Measurements from ENCODE around the gene KBTBD6.
A peak's percentile ranks its signal among the peaks of the same experiment; 100 is the strongest.
"Not testable (repeated sequence)": the region's sequence is repeated elsewhere in the genome, so short reads cannot be mapped to it uniquely, and the experiment has no call there.

Gene KBTBD6, protein sequence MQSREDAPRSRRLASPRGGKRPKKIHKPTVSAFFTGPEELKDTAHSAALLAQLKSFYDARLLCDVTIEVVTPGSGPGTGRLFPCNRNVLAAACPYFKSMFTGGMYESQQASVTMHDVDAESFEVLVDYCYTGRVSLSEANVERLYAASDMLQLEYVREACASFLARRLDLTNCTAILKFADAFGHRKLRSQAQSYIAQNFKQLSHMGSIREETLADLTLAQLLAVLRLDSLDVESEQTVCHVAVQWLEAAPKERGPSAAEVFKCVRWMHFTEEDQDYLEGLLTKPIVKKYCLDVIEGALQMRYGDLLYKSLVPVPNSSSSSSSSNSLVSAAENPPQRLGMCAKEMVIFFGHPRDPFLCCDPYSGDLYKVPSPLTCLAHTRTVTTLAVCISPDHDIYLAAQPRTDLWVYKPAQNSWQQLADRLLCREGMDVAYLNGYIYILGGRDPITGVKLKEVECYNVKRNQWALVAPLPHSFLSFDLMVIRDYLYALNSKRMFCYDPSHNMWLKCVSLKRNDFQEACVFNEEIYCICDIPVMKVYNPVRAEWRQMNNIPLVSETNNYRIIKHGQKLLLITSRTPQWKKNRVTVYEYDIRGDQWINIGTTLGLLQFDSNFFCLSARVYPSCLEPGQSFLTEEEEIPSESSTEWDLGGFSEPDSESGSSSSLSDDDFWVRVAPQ

DNA sequence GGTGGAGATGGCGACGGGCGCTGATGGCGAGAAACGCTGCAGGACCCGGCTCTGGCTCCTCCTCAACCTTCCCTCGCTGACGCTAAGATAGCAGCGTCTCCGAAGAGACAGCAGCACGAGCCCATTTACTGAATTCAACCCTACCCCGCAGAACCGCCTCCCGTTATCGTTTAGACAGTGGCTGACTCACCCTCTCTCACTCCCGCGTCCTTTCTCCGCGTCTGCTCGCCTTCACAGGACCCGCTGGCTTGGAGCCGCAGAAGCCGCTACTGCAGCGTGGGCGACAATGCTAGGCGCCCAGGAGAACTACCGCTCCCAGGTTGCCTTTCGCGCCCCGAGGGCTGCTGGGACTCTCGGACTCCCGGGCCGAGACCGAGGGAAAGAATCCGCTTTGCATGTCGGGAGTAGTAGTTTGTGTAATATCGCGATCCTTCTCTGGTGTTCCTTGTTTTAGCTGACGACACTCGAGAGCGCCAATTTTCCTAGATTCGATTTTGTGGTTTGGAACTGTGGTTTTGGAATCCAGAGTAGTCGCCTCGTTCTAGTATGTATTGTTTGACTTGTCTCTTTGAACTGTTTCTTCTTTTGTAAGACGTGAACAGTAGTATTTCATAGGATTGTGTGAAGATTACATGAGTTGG lies at the start of gene KBTBD6:
KBTBD6 (minus strand) TSS at position 291 of the 641 bp plus-strand sequence. CDS start 291 bp downstream, outside the sequence.
- peak; percentile 93 for DNase-seq (ENCODE audit: low spot score)

DNA sequence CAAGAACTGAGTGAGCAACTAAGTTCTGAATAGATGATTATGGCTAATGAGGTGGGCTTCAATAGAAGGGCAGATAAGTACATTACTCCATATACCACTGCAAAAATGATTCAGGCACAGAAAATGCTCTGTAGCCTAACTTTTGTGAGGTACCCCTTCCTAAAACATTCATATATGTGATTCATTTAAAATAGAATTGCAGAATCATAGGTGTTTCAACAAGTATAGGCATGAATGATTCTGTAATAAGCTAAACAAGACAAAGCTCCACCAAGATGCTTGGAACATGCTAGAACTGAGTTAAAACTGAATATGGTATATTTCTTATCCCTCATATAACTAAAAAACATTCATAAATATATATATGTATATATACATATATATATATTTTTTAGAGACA lies 49.6 kb upstream of the KBTBD6 start:
- no peak for DNase-seq (ENCODE audit: low spot score)

DNA sequence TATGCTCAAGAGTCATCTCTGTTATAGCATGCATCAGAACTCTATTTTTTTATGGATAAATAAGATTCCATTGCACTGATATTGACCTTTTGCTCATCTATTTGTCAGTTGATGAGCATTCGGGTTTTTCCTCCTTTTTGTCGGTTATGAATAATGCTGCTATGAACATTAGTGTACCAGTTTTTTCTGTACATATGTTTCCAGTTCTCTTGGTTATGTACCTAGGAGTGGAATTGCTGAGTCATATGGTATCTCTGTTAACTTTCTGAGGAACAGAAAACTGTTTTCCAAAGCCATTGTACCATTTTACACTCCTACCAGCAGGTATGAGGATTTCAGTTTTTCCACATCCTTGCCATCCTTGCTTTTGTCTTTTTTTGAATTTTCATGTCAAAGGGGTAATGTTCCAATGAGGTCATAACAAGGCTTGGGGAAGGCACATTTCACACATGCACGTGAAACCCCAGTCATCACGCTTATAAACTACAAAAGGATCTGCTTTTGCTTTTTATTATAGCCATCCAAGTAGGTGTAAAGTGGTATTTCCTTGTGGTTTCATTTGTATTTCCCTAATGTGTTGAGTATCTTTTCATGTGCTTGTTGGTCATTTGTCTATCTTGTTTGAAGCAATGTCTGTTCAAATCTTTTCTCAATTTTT lies 47.1 kb upstream of the KBTBD6 start:
- DNase-seq (ENCODE audit: low spot score), result no peak

DNA sequence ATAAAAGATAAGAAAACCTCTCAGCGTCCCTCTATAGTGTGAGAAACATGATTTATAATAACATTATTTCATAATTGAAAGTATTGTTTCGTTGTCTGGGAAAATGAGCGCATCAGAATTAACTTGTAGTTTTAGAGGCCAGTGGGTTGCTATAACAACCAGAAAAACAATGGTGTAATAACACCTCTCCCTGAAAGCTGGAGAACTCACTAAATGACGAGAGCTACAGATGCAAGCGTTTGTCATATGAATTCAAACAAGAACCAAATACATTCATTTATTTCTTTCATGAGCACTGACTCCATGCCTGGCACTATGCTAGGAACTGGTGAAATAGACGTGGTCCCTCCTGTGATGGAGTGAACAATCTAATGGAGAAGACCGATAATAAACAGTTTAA lies 45.4 kb upstream of the KBTBD6 start:
- peak; percentile 17 for DNase-seq (ENCODE audit: low spot score)

DNA sequence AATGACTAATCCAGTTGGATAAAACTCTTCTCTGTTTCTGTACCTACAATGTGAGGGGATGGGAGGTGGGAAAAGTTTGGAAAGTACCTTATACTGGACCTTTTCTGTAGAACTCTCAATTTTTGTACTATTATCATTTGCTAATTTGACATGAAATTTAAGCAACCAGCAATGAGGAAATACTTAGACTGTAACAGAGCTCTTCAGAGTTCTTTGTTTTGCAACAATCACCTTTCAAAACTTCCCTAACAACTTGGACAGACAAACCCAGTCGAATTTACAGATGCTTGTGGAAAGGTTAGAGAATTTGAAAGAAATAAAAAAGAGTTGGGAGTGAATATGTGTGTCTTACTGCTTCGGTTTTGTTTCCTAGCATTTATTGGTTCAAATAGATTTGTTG lies 45.0 kb upstream of the KBTBD6 start:
- no peak for DNase-seq (ENCODE audit: low spot score)

DNA sequence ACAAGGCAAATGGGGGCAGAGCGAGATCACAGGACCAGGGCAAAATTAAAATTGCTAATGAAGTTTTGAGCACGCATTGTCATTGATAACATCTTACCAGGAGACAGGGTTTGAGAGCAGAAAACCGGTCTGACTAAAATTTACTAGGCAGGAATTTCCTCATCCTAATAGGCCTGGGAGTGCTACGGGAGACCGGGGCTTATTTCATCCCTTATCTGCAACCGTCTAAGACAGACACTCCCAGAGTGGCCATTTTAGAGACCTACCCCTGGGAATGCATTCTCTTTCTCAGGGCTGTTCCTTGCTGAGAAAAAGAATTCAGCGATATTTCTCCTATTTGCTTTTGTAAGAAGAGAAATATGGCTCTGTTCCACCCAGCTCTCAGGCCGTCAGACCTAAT lies 43.0 kb upstream of the KBTBD6 start:
- not testable (repeated sequence) for DNase-seq (ENCODE audit: low spot score)

DNA sequence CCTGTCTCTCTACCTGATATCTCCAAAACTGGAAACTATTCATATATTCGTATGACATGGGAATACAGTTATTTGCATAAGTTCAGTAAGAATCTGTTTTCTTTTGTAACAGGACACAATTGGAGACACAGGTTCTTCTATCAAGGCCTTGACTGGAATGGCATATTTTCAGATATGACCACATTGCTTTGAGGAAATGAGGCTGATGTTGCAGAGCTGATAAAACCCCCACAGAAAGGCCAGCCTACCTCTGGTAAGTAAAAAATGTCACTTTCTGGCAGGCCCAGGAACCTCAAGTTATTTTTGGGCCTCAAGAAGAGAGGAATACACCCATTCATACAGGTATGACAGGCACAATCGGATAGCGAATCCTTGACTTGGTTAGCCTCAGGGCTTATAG lies 29.5 kb upstream of the KBTBD6 start:
- no peak for DNase-seq (ENCODE audit: low spot score)

DNA sequence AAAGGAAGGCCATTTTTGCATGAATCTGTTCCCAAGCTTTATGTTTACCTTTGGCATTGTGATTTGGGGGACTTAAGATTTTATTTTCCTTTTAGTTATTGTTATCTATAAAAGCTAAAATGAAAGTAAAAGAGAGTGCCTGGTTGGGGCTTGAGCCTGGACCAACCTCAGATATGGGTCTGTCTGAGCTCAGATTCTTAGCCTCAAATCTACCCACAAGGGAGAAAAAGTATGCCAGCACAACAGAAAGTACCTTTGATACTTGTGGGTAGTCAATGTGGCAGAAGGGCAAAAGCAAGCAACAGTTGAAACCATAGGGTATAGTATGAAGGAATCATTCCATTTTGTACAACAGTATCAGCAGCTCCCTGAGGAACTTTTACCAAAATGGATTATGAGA lies 26.6 kb upstream of the KBTBD6 start:
- no peak for DNase-seq (ENCODE audit: low spot score)

DNA sequence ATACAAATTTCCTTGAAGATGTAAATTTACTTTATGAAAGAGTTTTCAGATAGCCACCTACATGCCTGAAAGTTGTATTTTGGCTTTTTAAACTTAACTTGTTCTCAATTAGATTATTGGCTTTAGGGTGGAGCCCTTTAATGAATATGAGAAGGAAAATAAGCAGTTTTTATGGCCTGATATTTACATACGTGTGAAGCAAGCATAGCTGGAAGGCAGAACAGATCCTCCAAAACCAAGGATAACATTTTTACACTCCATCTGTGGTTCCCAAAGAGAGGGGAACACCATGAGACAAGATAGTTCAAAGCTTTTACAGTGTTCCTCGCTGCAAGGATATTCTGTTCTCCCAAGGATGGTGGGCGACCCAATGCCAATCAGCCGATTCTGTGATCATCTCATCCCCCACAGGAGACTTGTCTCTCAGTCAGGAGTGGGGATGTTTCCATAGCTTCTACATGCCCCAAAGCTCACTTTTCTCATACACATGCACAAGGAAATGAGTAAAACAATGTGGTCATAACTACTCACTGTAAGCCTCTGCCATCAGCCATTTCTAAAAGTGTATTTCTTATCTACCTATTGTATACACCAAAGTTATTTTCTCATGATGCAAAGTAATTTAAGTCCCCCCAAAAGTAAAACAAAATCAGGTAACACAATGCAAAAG lies 24.6 kb upstream of the KBTBD6 start:
- no peak for DNase-seq (ENCODE audit: low spot score)

DNA sequence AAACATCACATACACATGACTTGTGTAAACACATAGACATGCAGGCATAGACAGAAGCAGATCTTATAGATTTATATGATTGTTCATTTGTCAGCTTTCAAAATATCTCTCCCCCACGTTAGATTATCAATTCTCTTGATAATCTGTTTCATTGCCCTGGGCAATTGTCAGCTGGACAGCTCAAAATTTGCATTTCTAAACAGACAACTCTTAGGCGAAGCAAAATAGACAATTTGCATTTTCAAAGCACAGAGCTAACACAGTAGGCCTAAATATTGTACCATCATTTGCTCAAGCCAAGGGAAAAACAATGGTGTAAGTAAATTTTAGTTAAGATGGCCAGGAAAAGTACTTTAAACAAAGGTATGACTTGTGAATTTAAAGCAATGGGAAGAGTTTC lies 24.0 kb upstream of the KBTBD6 start:
- no peak for DNase-seq (ENCODE audit: low spot score)

DNA sequence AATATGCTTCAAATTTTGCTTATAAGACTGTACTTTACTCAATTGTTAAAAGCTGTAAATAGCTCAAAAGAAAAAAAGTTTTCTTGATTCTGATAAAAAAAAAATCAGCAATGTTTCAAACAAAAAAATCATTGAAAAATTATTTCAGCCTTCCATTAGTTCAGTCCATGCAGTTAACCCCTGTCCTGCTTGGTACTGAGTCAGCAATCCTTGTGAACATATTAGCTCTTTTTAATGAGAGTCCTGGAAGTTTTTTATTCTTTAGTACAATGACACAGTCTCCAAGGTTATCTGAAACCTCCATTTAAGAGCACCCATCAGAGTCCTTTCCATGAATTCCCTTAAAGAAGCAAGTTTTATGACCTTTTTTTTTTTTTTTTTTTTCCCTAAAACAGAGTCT lies 21.4 kb upstream of the KBTBD6 start:
- no peak for DNase-seq (ENCODE audit: low spot score)

DNA sequence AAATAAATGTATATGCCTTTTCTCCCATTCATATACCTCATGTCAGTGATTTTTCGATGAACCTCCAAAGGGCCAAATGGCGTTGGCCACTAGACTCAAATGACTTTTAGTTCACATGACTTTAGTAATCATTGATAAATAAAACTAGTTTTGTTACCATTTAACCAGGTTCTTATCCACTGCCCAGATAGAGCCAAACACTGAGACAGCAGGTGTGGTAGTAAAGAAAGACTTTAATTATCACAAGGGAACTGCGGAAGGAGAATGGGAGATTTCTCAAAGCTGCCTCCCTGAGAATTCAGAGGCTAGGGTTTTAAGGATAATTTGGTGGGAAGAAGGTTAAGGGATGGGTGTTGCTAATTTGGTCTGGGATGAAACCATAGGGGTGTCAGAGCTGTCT lies 19.4 kb upstream of the KBTBD6 start:
- DNase-seq (ENCODE audit: low spot score), result no peak

DNA sequence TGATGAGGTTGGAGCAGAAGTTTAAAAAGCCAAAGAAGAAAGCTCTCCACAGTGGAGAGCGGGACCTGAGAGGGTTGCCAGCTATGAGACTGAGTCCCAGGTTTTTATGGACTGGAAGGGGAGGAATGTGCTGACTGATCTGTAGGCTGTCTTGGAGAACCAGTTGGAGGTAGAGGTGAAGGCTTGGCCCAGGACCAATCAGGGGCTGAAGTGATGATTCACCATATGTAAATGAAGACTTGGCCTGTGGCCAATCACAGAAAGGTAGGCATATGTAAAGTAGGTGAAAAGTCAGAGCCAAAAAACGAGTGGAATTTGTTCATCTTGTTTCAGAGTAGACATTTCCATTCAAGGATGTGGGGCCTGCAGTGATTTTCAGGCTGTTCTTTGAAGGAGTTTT lies 17.5 kb upstream of the KBTBD6 start:
- DNase-seq (ENCODE audit: low spot score), result no peak

DNA sequence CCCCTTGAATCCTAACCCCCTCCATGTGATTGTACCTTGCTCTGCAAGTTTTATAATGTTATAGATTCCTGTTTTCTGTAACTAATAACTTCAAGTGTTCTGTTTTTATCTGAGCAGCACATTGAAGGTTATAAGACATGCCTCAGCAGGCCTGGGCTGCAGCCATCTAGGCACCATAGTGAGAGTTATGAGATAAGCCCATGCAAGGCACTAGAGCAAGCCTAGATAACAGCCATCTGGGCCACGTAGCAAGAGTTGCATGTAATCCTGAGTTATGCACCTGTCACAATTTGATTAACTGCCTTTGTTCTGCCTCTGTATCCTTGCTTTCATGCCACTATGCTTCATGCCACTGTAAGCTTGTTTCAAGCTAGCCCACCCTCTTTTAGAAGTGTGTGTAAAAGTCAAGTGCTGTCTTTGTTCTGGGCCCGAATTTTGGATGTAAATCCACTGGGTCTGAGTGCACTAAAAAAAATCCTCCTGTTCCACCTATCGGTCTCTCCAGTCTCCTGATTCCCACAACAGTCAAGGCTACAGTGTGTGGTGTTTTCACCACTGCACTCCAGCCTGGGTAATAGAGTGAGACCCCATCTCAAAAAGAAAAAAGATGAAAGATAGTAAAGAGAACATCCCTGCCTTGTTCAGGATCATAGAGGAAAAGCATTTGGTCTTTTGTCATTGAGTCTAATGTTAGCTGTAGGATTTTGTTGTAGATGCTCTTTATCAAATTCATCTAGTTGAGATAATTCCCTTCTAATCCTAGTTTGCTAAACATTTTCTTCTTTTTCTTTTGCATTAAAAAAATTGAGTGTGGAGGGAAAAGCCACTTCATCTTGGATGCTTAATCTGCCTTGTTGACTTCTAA lies 16.0 kb upstream of the KBTBD6 start:
- no peak for DNase-seq (ENCODE audit: low spot score)

DNA sequence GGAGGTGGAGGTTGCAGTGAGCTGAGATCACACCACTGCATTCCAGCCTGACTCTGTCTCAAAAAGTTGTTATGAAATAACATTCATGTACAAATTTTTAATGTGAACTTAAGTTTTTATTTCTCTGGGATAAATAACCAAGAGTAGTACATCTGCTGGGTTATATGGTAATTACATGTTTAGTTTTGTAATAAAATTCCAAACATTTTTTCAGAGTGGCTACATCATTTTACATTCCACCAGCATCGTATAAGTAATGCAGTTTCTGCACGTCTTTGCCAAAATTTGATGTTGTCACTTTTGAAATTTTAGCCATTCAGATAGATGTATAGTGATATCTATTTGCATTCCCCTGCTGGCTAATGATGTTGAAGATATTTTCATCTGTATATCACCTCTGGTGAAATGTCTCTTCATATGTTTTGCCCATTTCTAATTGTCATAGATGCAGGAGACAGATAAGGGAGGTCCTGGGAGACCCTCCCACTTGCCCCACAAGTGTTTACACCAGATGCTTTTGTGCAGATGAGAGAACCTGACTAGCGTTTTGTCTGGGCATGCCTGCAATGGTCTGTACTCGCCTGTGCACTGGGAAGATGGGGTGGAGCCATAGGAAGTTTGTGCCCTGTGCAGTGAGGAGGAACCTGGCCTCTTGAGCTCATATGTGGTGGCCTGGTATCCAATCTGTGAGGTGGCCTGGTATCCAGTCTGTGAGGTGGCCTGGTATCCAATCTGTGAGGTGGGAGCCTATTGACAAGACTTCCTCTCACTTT lies 12.7 kb upstream of the KBTBD6 start:
- DNase-seq (ENCODE audit: low spot score), result no peak

DNA sequence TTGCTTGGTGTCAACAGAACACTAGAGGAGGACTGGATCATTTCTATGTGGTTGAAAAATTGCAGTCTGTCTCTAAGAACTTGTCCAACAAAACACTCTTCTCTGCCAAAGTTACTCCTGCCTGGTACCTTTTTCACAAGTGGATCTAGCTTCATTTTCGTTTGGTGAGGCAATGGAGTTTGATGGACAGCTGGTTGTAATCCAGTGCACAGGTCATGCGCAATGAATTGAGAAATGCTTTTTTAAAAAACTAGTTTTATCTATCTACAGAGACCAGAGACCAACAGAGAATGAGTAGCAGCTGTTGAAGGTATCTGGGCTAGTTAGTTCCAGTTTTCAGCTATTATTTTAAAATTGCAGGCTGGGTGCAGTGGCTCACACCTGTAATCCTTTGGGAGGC lies 12.0 kb upstream of the KBTBD6 start:
- no peak for DNase-seq (ENCODE audit: low spot score)

DNA sequence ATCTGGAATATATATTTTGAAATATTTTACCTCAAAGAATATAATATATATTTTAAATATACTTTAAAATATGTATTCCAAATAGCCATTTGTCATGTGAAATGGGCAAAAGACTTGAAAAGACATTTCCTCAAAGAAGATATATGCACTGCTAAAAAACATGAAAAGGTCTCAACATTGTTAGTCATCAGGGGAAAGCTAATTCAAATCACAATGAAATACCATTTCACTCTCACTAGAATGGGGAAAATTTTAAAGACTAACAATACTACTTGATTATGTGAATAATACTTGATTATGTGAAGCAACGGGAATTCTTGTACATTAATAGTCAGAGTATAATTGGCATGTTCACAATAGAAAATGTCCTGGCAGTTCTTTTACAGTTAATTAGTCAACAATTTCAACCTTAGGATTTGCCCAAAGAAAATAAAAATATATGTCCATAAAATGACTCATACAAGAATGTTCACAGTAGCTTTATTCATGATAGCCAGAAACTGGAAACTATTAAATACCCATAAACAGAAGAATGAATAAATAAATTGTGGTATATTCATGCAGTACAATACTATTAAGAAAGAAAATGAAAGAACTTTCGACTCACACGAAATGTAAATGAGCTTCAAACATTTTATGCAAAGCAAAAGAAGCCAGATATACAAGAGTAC lies 6.8 kb upstream of the KBTBD6 start:
- no peak for DNase-seq (ENCODE audit: low spot score)

DNA sequence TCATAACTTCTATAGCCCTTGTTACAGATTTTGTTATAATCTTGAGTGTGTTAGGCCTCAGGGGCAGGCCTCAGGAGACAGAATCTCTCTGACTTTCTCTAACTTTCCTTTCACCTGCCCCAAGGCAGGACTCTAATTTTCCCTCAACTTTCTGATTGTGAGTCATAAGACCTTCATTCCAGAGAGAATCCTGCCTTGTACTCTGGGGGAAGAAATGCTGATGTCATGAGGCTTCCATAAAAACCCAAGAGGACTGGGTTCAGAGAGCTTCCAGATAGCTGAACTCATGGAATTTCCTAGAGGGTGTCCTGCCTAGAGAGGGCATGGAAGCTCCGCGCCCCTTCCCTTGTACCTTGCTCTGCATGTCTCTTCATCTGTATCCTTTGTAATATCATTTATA lies 5.3 kb upstream of the KBTBD6 start:
- DNase-seq (ENCODE audit: low spot score), result no peak

DNA sequence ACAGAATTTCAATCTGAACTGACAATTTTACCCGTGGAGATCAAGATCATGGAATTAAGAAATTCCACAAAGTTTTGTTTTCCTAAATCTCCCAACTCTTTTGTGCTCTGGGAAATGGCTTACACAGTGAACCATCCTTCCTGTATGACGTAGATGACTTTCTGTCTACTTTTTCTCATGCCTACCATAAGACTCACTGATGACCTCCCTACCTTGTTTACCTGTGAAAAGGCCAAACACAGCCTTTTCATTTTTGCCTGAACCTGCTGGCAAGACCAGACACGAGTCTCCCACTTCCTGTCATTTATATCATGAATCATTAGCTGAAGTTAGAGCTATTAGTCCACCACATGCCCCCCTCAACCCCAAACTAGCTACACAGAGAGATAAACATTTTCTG lies 4.6 kb upstream of the KBTBD6 start:
- no peak for DNase-seq (ENCODE audit: low spot score)

Measured in AG08396 (cell line).